HEK293 (cell line): ENCODE measurements around the gene TMEM123.
A peak's percentile ranks its signal among the peaks of the same experiment; 100 is the strongest.

Experiments
- CTCF ChIA-PET: fragments of 350-600 bp; formaldehyde crosslinking; extraction: SDS; loops from one replicate; lab custom pipeline; 2021; ENCODE audit warnings: antibody characterized with exemption; lab: Yijun Ruan, JAX
- POLR2A ChIA-PET: fragments of 300-600 bp; formaldehyde crosslinking; extraction: SDS; loops from one replicate; lab custom pipeline; 2020; ENCODE audit warnings: antibody characterized with exemption, inconsistent platforms; lab: Yijun Ruan, JAX
- H3K27ac ChIP-seq: fragments of 200-500 bp; sonication (Bioruptor generic); 2 replicates; pipeline ENCODE4 v1.5.1; 2014; ENCODE audit warnings: low read depth, low read length, control low read depth, inconsistent platforms; ENCODE audit errors: extremely low read depth
- H3K36me3 ChIP-seq, 2 experiments: fragments of 200-500 bp in 1 of 2; sonication (Bioruptor generic) in 1 of 2; 1 replicate in 1 of 2; 2 replicates in 1 of 2; pipeline ENCODE4 v1.5.1; 2014 to 2017; ENCODE audit warnings: inconsistent platforms in 2 of 2, low read length in 2 of 2; ENCODE audit not compliant: control insufficient read depth in 2 of 2, insufficient read depth in 1 of 2
- H3K4me1 ChIP-seq: fragments of 200-500 bp; sonication (Bioruptor generic); 2 replicates; pipeline ENCODE4 v1.5.1; 2014; ENCODE audit warnings: mild to moderate bottlenecking, low read length, inconsistent platforms; ENCODE audit not compliant: control insufficient read depth, insufficient read depth
- H3K4me3 ChIP-seq: 2 replicates; pipeline ENCODE4 v1.5.1; 2011; ENCODE audit warnings: low read depth, mild to moderate bottlenecking, control low read depth, low read length, moderate library complexity
- H3K9me3 ChIP-seq: fragments of 200-500 bp; sonication (Bioruptor generic); 2 replicates; pipeline ENCODE4 v1.5.1; 2014; ENCODE audit warnings: low read depth, low read length, inconsistent platforms; ENCODE audit not compliant: control insufficient read depth, insufficient read depth
- BCL11A ChIP-seq: fragments of 450-650 bp; formaldehyde crosslinking; IDR thresholded peaks from 2 replicates; pipeline ENCODE4 v1.5.1; 2016; ENCODE audit warnings: low read depth, missing biosample characterization, missing genetic modification characterization
- BCL11B ChIP-seq: fragments of 450-650 bp; formaldehyde crosslinking; IDR thresholded peaks from 2 replicates; pipeline ENCODE4 v1.5.1; 2016; ENCODE audit warnings: low read depth, missing biosample characterization, missing genetic modification characterization
- KLF10 ChIP-seq: fragments of 450-650 bp; IDR thresholded peaks from 2 replicates; pipeline ENCODE4 v1.5.1; 2018; ENCODE audit warnings: missing biosample characterization, mild to moderate bottlenecking, missing genetic modification characterization
- PRDM2 ChIP-seq: fragments of 450-650 bp; formaldehyde crosslinking; IDR thresholded peaks from 2 replicates; pipeline ENCODE4 v1.5.1; 2016; ENCODE audit warnings: missing biosample characterization, missing genetic modification characterization, borderline replicate concordance
- ZBTB17 ChIP-seq: fragments of 450-650 bp; formaldehyde crosslinking; IDR thresholded peaks from 2 replicates; pipeline ENCODE4 v1.5.1; 2016; ENCODE audit warnings: missing biosample characterization, missing genetic modification characterization
- ZNF223 ChIP-seq: fragments of 450-650 bp; formaldehyde crosslinking; IDR thresholded peaks from 2 replicates; pipeline ENCODE4 v1.5.1; 2016; ENCODE audit warnings: missing biosample characterization, missing genetic modification characterization
- ZNF26 ChIP-seq: fragments of 450-650 bp; formaldehyde crosslinking; IDR thresholded peaks from 2 replicates; pipeline ENCODE4 v1.5.1; 2016; ENCODE audit warnings: missing biosample characterization, missing genetic modification characterization
- ZNF302 ChIP-seq: fragments of 450-650 bp; formaldehyde crosslinking; IDR thresholded peaks from 2 replicates; pipeline ENCODE4 v1.5.1; 2016; ENCODE audit warnings: missing biosample characterization, missing genetic modification characterization, low read depth
- ZNF335 ChIP-seq: fragments of 450-650 bp; formaldehyde crosslinking; conservative IDR thresholded peaks from 2 replicates; pipeline ENCODE4 v1.5.1; 2016; ENCODE audit warnings: missing biosample characterization, missing genetic modification characterization
- ZNF433 ChIP-seq: fragments of 450-650 bp; formaldehyde crosslinking; IDR thresholded peaks from 2 replicates; pipeline ENCODE4 v1.5.1; 2016; ENCODE audit warnings: missing biosample characterization, missing genetic modification characterization, low read depth
- ZNF514 ChIP-seq: fragments of 450-650 bp; formaldehyde crosslinking; IDR thresholded peaks from 2 replicates; pipeline ENCODE4 v1.5.1; 2016; ENCODE audit warnings: missing biosample characterization, missing genetic modification characterization
- ZNF621 ChIP-seq: fragments of 450-650 bp; formaldehyde crosslinking; IDR thresholded peaks from 2 replicates; pipeline ENCODE4 v1.5.1; 2017; ENCODE audit warnings: missing biosample characterization, missing genetic modification characterization
- ZNF623 ChIP-seq: fragments of 450-650 bp; formaldehyde crosslinking; IDR thresholded peaks from 2 replicates; pipeline ENCODE4 v1.5.1; 2016; ENCODE audit warnings: missing biosample characterization, missing genetic modification characterization
- ZNF624 ChIP-seq: fragments of 450-650 bp; formaldehyde crosslinking; IDR thresholded peaks from 2 replicates; pipeline ENCODE4 v1.5.1; 2017; ENCODE audit warnings: missing biosample characterization, missing genetic modification characterization
- ZNF654 ChIP-seq: fragments of 450-650 bp; formaldehyde crosslinking; IDR thresholded peaks from 2 replicates; pipeline ENCODE4 v1.5.1; 2016; ENCODE audit warnings: low read depth, missing biosample characterization, missing genetic modification characterization
- ZNF660 ChIP-seq: fragments of 450-650 bp; IDR thresholded peaks from 2 replicates; pipeline ENCODE4 v1.5.1; 2018; ENCODE audit warnings: missing biosample characterization, mild to moderate bottlenecking, missing genetic modification characterization
- ZNF76 ChIP-seq: fragments of 450-650 bp; formaldehyde crosslinking; IDR thresholded peaks from 2 replicates; pipeline ENCODE4; 2016; ENCODE audit warnings: low read depth, missing biosample characterization, missing genetic modification characterization, borderline replicate concordance
- ZSCAN30 ChIP-seq: fragments of 450-650 bp; IDR thresholded peaks from 2 replicates; pipeline ENCODE4 v1.5.1; 2018; ENCODE audit warnings: missing biosample characterization, mild to moderate bottlenecking, missing genetic modification characterization, moderate library complexity

TMEM123 gene

DNA sequence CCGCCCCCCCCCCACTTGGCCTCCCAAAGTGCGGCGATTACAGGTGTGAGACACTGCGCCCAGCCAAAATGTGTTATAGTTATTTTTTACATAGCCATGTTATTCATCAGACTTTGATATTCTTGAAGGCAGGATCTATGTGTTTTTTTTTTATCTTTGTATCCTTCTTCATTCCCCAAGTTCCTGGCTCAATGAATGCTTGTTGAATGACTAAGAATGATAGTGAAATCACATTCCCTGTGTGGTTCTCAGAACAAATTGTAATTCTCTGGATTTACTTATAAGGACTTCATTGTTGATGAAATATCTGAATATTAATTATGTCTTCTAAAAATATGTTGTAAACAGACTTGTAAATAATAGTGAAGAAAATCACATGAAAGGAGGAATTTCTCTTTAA is 44.5 kb upstream of the TMEM123 start:
- H3K4me1 ChIP-seq, result no peaks in the 10 kb centered on the region
- no peaks in the 10 kb centered on the region for H3K9me3 ChIP-seq
- POLR2A ChIA-PET, result no interaction called here
- TF ChIP-seq BCL11B (tag by site-specific recombination) (no peak), ZNF302 (no peak), ZNF76 (tag by site-specific recombination) (no peak), ZNF621 (tag by site-specific recombination) (no peak), BCL11A (tag by site-specific recombination) (no peak), ZNF623 (tag by site-specific recombination) (no peak)
- TF ChIP-seq, all 188 proteins: peak for 0
- Histone ChIP-seq H3K4me3 (no peak overlapping the region), H3K27ac (no peak overlapping the region), H3K36me3 (no peaks in the 10 kb centered on the region)
- CTCF ChIA-PET, result interaction anchor here (1.5 to 1.8 kb wide), 3 partner anchors 107 to 155 kb away, joined by 8 to 28 read pairs (median 26); no protein-coding TSS in a partner anchor

DNA sequence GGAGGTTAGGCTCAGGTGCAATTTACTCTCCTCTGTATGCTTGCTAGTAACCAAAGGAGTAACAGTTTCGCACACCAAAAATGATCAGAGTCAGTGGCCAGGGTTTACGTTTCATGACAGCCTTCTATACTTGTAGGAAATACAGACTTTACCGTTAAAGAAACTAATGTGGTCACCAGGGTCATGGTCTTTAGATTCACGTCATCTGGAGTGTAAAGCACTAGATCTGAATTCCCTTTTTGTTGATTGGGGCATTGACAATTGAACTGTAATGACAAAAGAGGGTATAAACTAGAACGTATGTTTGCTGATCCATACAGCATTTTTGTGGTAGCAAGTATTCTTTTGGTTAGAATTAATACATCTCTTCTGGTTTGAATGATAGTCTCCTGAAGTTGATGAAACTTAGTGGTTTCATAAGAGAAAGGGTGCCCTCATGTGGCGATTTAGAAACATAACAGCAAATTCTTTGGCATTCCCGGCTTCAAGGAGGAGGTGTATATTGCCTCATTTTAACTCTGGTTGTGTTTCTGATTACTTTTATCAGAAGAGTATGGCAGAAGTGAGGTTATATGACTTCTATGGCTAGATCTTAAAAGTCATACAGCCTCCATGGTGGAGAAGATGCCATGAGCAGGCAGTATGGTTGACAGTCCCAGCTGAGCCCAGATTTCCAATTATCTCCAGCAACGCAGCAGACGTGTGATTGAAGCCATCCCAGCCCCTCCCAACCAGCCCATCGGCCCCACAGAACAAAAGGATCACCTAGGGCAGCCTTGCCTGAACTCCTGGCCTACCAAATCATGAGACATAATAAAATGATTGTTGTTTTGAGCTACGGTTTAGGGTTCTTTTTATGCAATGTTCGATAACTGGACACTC is 42.8 kb upstream of the TMEM123 start:
- Histone ChIP-seq H3K4me1 (no peaks in the 10 kb centered on the region), H3K27ac (no peak overlapping the region), H3K36me3 (no peaks in the 10 kb centered on the region), H3K4me3 (no peak overlapping the region), H3K9me3 (no peaks in the 10 kb centered on the region)
- TF ChIP-seq ZNF223 (no peak), ZNF624 (tag by site-specific recombination) (no peak), ZNF26 (tag by site-specific recombination) (no peak), ZNF660 (tag by site-specific recombination) (peak; percentile 32; the same call in 1 of the 2 replicates), ZNF335 (tag by site-specific recombination) (peak; percentile 98), PRDM2 (tag by site-specific recombination) (no peak), ZNF433 (no peak), ZSCAN30 (tag by site-specific recombination) (no peak), KLF10 (tag by site-specific recombination) (no peak), ZNF654 (tag by site-specific recombination) (peak; percentile 88), ZBTB17 (tag by site-specific recombination) (peak; percentile 48; the same call in 1 of the 2 replicates), ZNF514 (tag by site-specific recombination) (no peak)
- ChIA-PET POLR2A (interaction anchor here (0.6 kb wide), 1 partner anchor 106 kb away, joined by 5 read pairs; no protein-coding TSS in a partner anchor), CTCF (interaction anchor here (0.6 to 1.8 kb wide), 22 partner anchors 9 to 206 kb away, joined by 3 to 28 read pairs (median 4); no protein-coding TSS in a partner anchor)
